HepG2 (cell line): ENCODE measurements around the gene TXNDC11. TPM values are rescaled to one million over a fixed set of nuclear protein-coding genes. Genes with fewer than 3 reads are reported as not detected.

Source experiments
- ATF6 ChIP-seq: sonication (generic); formaldehyde crosslinking; conservative IDR thresholded peaks from 2 replicates; pipeline ENCODE4 v1.4.0; 2020; ENCODE audit warnings: missing genetic modification reagents
- CCDC6 ChIP-seq: sonication (generic); formaldehyde crosslinking; IDR thresholded peaks from 2 replicates; pipeline ENCODE4 v1.8.1; 2022; ENCODE audit warnings: mild to moderate bottlenecking, missing genetic modification reagents, moderate library complexity
- GPN1 ChIP-seq: sonication (generic); formaldehyde crosslinking; IDR thresholded peaks from 2 replicates; pipeline ENCODE4 v1.5.1; 2020; ENCODE audit warnings: missing genetic modification reagents, borderline replicate concordance
- HNRNPH1 ChIP-seq: fragments of 200-400 bp; formaldehyde crosslinking; optimal IDR thresholded peaks from 2 replicates; pipeline ENCODE3; 2017; ENCODE audit warnings: mild to moderate bottlenecking, low read depth, low read length
- KDM4B ChIP-seq: sonication (generic); formaldehyde crosslinking; IDR thresholded peaks from 2 replicates; pipeline ENCODE4 v1.4.0; 2020; ENCODE audit warnings: missing genetic modification reagents
- KDM5A ChIP-seq: fragments of 200-600 bp; sonication (generic); IDR thresholded peaks from 2 replicates; pipeline ENCODE4 v1.7.0; 2018; ENCODE audit warnings: antibody characterized with exemption, mild to moderate bottlenecking, low read length, borderline replicate concordance
- RERE ChIP-seq: IDR thresholded peaks from 2 replicates; pipeline ENCODE4 v1.6.1; 2016; ENCODE audit warnings: low read depth, missing genetic modification reagents, missing compliant biosample characterization
- ZFP41 ChIP-seq: sonication (generic); formaldehyde crosslinking; IDR thresholded peaks from 2 replicates; pipeline ENCODE4 v1.4.0; 2020; ENCODE audit warnings: mild to moderate bottlenecking, missing genetic modification reagents, borderline replicate concordance
- ZNF343 ChIP-seq: sonication (generic); formaldehyde crosslinking; IDR thresholded peaks from 2 replicates; pipeline ENCODE4 v1.4.0; 2020; ENCODE audit warnings: mild to moderate bottlenecking, missing genetic modification reagents
- ZNF564 ChIP-seq: sonication (generic); formaldehyde crosslinking; IDR thresholded peaks from 2 replicates; pipeline ENCODE4 v1.8.1; 2023; ENCODE audit warnings: mild to moderate bottlenecking, missing genetic modification reagents
- ZNF614 ChIP-seq: IDR thresholded peaks from 2 replicates; pipeline ENCODE4 v1.6.1; 2018; ENCODE audit warnings: missing biosample characterization, missing genetic modification reagents, inconsistent platforms, borderline replicate concordance
- ZNF792 ChIP-seq: IDR thresholded peaks from 2 replicates; pipeline ENCODE4 v1.6.1; 2016
- ZNF800 ChIP-seq: sonication (generic); formaldehyde crosslinking; IDR thresholded peaks from 2 replicates; pipeline ENCODE4 v1.4.0; 2020; ENCODE audit warnings: missing genetic modification reagents
- polyA plus RNA-seq, 8 experiments: library from polyadenylated mRNA; depleted of rRNA in 3 of 8; stranded (reverse) in 7 of 8; unstranded in 1 of 8; fragments of >200 nt; fragmentation: Illumina TruSeq in 4 of 8; extraction: Trizol in 4 of 8; gene quantifications; 2 replicates each; pipeline versions ENCODE4 v1.2.1 to v1.2.3, GENCODE V29; 2011 to 2016; ENCODE audit warnings: low read depth in 4 of 8, missing spikeins in 1 of 8, mixed read lengths in 1 of 8; ENCODE audit not compliant: insufficient read depth in 1 of 8
- total RNA-seq, 5 experiments: library from RNA; depleted of rRNA; stranded (reverse); fragments of >200 nt; fragmentation: Illumina TruSeq; extraction: Trizol; gene quantifications; 2 replicates each; pipeline ENCODE4 v1.2.3, GENCODE V29; 2016; ENCODE audit warnings: low read depth in 1 of 5
- TF ChIP-seq, protein P1 (sequence below): sonication (generic); formaldehyde crosslinking; IDR thresholded peaks from 2 replicates; pipeline ENCODE4 v1.4.0; 2020; ENCODE audit warnings: missing genetic modification reagents, borderline replicate concordance

Gene TXNDC11
- total and polyA plus RNA-seq, 2 of the 13 experiments (the other 11 are each of a cell fraction or from before 2014, with no cell fraction given): 74.9 to 123 TPM

DNA sequence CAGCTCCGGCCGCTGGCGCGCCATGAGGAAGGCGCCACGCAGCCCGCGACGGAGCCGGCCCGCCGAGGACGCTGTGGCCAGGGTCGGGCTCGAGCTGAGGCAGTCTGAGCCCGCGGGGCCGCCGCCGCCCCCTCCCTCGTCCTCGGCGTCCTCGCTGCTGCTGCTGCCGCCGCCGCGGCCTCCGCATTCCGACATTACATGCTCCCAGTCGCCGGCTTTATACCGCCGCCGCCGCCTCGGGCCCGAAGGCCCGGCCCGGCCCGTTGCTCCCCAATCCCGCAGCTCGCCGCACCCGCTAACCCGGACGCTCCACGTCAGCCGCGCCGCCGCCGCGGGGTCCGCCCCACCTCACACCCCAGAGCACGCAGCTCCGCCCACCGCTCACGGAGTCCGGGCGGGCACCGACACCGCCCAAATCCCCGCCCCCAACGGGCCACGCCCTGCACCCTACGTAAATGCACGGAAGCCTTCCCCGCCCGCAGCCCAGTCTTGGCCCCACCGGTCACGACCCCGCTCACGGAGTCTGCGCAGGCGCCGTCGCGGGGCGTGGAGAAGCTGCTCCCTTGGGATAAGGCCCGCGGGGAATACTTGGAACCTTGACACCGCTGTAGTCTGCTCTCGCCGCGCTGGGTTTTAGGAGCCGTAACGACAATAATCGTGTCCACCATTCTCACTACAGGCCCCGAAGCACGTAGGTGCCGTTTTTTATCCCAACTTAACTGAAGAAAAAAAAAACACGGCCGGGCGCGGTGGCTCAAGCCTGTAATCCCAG lies at the start of gene TXNDC11 (continued):
- TF ChIP-seq ZNF343 (CRISPR knock-in tag) (peak; percentile 88), ZNF792 (CRISPR knock-in tag) (no peak), ZNF614 (CRISPR knock-in tag) (peak; percentile 91; the same call in 1 of the 2 replicates), RERE (CRISPR knock-in tag) (no peak; the same call in 1 of the 2 replicates), KDM4B (CRISPR knock-in tag) (0 out of 2 replicates have a peak, but pooled peaks have one; percentile 62), ZNF800 (no peak), HNRNPH1 (no peak), CCDC6 (CRISPR knock-in tag) (peak; percentile 99), KDM5A (0 out of 2 replicates have a peak, but pooled peaks have one; percentile 57), ZFP41 (CRISPR knock-in tag) (peak; percentile 29; the same call in 1 of the 2 replicates), ATF6 (CRISPR knock-in tag) (no peak), GPN1 (no peak), ZNF564 (CRISPR knock-in tag) (peak; percentile 74)
- TF ChIP-seq, protein P1, sequence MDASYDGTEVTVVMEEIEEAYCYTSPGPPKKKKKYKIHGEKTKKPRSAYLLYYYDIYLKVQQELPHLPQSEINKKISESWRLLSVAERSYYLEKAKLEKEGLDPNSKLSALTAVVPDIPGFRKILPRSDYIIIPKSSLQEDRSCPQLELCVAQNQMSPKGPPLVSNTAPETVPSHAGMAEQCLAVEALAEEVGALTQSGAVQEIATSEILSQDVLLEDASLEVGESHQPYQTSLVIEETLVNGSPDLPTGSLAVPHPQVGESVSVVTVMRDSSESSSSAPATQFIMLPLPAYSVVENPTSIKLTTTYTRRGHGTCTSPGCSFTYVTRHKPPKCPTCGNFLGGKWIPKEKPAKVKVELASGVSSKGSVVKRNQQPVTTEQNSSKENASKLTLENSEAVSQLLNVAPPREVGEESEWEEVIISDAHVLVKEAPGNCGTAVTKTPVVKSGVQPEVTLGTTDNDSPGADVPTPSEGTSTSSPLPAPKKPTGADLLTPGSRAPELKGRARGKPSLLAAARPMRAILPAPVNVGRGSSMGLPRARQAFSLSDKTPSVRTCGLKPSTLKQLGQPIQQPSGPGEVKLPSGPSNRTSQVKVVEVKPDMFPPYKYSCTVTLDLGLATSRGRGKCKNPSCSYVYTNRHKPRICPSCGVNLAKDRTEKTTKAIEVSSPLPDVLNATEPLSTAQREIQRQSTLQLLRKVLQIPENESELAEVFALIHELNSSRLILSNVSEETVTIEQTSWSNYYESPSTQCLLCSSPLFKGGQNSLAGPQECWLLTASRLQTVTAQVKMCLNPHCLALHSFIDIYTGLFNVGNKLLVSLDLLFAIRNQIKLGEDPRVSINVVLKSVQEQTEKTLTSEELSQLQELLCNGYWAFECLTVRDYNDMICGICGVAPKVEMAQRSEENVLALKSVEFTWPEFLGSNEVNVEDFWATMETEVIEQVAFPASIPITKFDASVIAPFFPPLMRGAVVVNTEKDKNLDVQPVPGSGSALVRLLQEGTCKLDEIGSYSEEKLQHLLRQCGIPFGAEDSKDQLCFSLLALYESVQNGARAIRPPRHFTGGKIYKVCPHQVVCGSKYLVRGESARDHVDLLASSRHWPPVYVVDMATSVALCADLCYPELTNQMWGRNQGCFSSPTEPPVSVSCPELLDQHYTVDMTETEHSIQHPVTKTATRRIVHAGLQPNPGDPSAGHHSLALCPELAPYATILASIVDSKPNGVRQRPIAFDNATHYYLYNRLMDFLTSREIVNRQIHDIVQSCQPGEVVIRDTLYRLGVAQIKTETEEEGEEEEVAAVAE (CRISPR knock-in tag): 0 out of 2 replicates have a peak, but pooled peaks have one; percentile 57
